ENCODE measurements around the gene FOXQ1. TPM values are rescaled to one million over a fixed set of nuclear protein-coding genes. Genes with fewer than 3 reads are reported as not detected.

FOXQ1 gene
- total and polyA plus RNA-seq, 2 donors (not counting 3 experiments of a cell fraction or from before 2014, with no cell fraction given) = not detected

DNA sequence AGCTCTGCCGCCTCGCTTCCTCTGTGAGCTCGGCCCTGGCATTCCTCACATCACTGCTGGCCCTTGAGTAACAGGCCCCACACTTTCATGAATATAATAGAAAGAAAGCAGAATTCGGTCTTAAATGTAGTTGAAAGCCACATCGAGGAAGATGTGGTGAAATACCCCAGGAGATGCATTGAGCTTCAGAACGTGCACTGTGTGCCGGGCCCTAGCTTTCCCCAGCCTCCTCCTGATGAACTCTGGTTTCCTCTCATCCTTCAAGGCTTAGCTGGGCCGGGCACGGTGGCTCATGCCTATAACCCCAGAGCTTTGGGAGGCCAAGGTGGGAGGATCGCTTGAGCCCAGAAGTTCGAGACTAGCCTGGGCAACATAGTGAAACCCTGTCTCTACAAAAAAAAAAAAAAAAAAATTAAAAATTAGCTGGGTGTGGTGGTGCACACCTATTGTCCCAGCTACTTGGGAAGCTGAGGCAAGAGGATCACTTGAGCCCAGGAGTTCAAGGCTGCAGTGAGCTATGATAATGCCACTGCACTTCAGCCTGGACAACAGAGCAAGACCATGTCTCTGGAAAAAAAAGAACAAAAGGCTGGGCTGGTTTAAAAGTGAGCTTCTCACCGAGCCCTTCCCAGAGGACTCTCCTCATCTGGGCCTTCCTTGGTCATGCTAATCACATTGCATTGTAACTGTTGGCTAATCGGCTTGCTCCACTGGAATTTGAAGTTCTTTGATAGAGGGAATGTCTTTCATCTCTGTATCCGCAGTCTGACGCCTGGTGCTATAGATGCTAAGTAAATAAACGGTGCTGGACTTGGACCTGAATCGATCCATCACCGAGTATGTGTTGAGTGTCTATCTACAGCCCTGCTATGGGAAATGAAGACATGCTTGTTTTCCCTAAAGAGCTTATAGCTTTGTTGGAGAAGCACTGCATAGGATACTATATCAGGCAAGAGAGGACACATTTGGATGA, 43.8 kb upstream of the FOXQ1 start:
- Histone ChIP-seq H3K9me3 (replicated peaks; ENCODE audit: control insufficient read depth, insufficient read depth, low read length) (no peaks in the 10 kb centered on the region), H4K20me1 (replicated peaks; ENCODE audit: control insufficient read depth, extremely low read depth, insufficient read depth, low read length) (no peaks in the 10 kb centered on the region), H3K4me3 (replicated peaks in 1 of 3; ENCODE audit: insufficient read depth in 1 of 3, low read depth in 1 of 3, low read length in 3 of 3) (no peak overlapping the region), H3K4me1 (ENCODE audit: control insufficient read depth, extremely low read depth, insufficient read depth, low read length) (no peaks in the 10 kb centered on the region), H3K27ac (ENCODE audit: insufficient read depth, low read depth, low read length) (no peak overlapping the region), H3K9me1 (replicated peaks; ENCODE audit: control insufficient read depth, extremely low read depth, insufficient read depth, low read length) (no peaks in the 10 kb centered on the region), H3K79me2 (ENCODE audit: control insufficient read depth, insufficient read depth, low read length) (no peaks in the 10 kb centered on the region), H3K27me3 (ENCODE audit: control insufficient read depth in 2 of 2, insufficient read depth in 2 of 2, low read length in 2 of 2) (no peaks in the 10 kb centered on the region), H2AFZ (ENCODE audit: low read depth, low read length) (no peak overlapping the region), H3K9ac (replicated peaks; ENCODE audit: extremely low read depth, insufficient read depth, low read length) (no peak overlapping the region), H3K36me3 (ENCODE audit: control insufficient read depth in 2 of 2, extremely low read depth in 1 of 2, insufficient read depth in 2 of 2, low read length in 2 of 2) (no peaks in the 10 kb centered on the region), H3K4me2 (ENCODE audit: insufficient read depth, low read length) (no peak overlapping the region)
- BruUV-seq (replicated peaks) = no TSS peak
- no peak for FAIRE-seq
- TF ChIP-seq GATA2 (IDR thresholded peaks at IDR 0.05; ENCODE audit: insufficient read depth, insufficient read length, low read depth, low read length) = no peak
- TF ChIP-seq FOS (IDR thresholded peaks at IDR 0.05; ENCODE audit: borderline replicate concordance, insufficient read depth, low read length) = no peak
- TF ChIP-seq POLR2AphosphoS5 (IDR thresholded peaks at IDR 0.05; ENCODE audit: insufficient read depth, low read depth, low read length) = no peak
- TF ChIP-seq JUN (IDR thresholded peaks at IDR 0.05; ENCODE audit: borderline replicate concordance, insufficient read depth, insufficient read length, low read depth) = no peak
- POLR2A ChIA-PET = no interaction called here
- no peak for DNase-seq (ENCODE audit: low read depth, low spot score)
- dilution Hi-C loops (cut with MboI; ENCODE audit: extremely low pct_ligation_motif_present, low sequenced_read_pairs) (no loop called here), intact Hi-C loops (cut with micrococcal nuclease) (no loop called here)
- CTCF ChIA-PET = no interaction called here

DNA sequence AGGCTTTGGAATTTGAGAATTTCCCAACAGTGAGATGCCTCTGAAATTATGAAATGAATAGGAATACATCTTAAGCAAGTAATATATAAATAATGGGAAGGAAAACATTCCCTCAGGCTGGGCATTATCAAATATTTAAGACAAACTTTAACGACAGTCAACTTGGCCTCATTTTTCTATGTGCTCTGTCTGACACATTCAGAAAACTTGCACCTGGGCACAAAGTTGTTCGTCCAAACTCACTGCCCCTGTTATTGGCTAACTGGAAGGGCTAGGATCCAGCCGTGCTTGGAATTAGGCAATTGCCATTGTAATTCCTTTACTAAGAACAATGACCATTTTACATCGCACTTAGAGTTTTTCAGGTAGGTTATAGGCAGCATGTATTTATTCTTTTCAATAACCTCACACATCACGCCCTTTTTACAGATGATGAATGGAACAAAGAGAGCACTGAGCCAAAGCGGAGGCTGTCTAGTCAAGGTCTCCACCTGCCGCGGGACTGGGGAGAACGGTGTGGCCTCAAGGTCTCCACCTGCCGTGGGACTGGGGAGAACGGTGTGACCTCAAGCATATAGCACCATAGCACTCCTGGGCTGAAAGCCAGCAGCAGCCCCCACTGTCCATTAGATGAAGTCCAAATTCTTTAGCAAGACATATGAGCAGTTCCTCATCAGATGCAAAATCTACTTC, 40.7 kb upstream of the FOXQ1 start:
- intact Hi-C loops (cut with micrococcal nuclease) (no loop called here), dilution Hi-C loops (cut with MboI; ENCODE audit: extremely low pct_ligation_motif_present, low sequenced_read_pairs) (no loop called here)
- no peaks in the 10 kb centered on the region for H3K4me1 ChIP-seq (ENCODE audit: control insufficient read depth, extremely low read depth, insufficient read depth, low read length)
- no peak overlapping the region for H3K9ac ChIP-seq (replicated peaks; ENCODE audit: extremely low read depth, insufficient read depth, low read length)
- CTCF ChIA-PET = no interaction called here
- BruUV-seq (replicated peaks) = no TSS peak
- no peaks in the 10 kb centered on the region for H4K20me1 ChIP-seq (replicated peaks; ENCODE audit: control insufficient read depth, extremely low read depth, insufficient read depth, low read length)
- POLR2A ChIA-PET = no interaction called here
- H3K9me1 ChIP-seq (replicated peaks; ENCODE audit: control insufficient read depth, extremely low read depth, insufficient read depth, low read length) = no peaks in the 10 kb centered on the region
- no peak overlapping the region for H3K27ac ChIP-seq (ENCODE audit: insufficient read depth, low read depth, low read length)
- H3K36me3 ChIP-seq (ENCODE audit: control insufficient read depth in 2 of 2, extremely low read depth in 1 of 2, insufficient read depth in 2 of 2, low read length in 2 of 2) = no peaks in the 10 kb centered on the region
- TF ChIP-seq MYC (IDR thresholded peaks at IDR 0.05; ENCODE audit: low read depth, low read length) (no peak), FOS (IDR thresholded peaks at IDR 0.05; ENCODE audit: borderline replicate concordance, insufficient read depth, low read length) (no peak), GATA2 (IDR thresholded peaks at IDR 0.05; ENCODE audit: insufficient read depth, insufficient read length, low read depth, low read length) (no peak), JUN (IDR thresholded peaks at IDR 0.05; ENCODE audit: borderline replicate concordance, insufficient read depth, insufficient read length, low read depth) (no peak), POLR2A (IDR thresholded peaks at IDR 0.05; ENCODE audit: low read depth, low read length) (no peak), EZH2 (IDR thresholded peaks at IDR 0.05; ENCODE audit: borderline replicate concordance, low read depth, low read length, severe bottlenecking) (no peak), POLR2AphosphoS5 (IDR thresholded peaks at IDR 0.05; ENCODE audit: insufficient read depth, low read depth, low read length) (no peak)
- TF ChIP-seq, protein P1, sequence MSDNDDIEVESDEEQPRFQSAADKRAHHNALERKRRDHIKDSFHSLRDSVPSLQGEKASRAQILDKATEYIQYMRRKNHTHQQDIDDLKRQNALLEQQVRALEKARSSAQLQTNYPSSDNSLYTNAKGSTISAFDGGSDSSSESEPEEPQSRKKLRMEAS (IDR thresholded peaks at IDR 0.05; ENCODE audit: insufficient read depth, insufficient read length) = no peak
- TF ChIP-seq, protein P2, sequence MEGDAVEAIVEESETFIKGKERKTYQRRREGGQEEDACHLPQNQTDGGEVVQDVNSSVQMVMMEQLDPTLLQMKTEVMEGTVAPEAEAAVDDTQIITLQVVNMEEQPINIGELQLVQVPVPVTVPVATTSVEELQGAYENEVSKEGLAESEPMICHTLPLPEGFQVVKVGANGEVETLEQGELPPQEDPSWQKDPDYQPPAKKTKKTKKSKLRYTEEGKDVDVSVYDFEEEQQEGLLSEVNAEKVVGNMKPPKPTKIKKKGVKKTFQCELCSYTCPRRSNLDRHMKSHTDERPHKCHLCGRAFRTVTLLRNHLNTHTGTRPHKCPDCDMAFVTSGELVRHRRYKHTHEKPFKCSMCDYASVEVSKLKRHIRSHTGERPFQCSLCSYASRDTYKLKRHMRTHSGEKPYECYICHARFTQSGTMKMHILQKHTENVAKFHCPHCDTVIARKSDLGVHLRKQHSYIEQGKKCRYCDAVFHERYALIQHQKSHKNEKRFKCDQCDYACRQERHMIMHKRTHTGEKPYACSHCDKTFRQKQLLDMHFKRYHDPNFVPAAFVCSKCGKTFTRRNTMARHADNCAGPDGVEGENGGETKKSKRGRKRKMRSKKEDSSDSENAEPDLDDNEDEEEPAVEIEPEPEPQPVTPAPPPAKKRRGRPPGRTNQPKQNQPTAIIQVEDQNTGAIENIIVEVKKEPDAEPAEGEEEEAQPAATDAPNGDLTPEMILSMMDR (IDR thresholded peaks at IDR 0.05; ENCODE audit: extremely low read depth in 1 of 2, insufficient read depth in 1 of 2, low read depth in 1 of 2, low read length in 2 of 2) = no peak
- H3K4me2 ChIP-seq (ENCODE audit: insufficient read depth, low read length) = no peak overlapping the region
- no peak overlapping the region for H3K4me3 ChIP-seq (replicated peaks in 1 of 3; ENCODE audit: insufficient read depth in 1 of 3, low read depth in 1 of 3, low read length in 3 of 3)
- no peak overlapping the region for H2AFZ ChIP-seq (ENCODE audit: low read depth, low read length)
- H3K9me3 ChIP-seq (replicated peaks; ENCODE audit: control insufficient read depth, insufficient read depth, low read length) = no peaks in the 10 kb centered on the region
- FAIRE-seq (no peak), DNase-seq (ENCODE audit: low read depth, low spot score) (no peak)
- no peaks in the 10 kb centered on the region for H3K79me2 ChIP-seq (ENCODE audit: control insufficient read depth, insufficient read depth, low read length)
- H3K27me3 ChIP-seq (ENCODE audit: control insufficient read depth in 2 of 2, insufficient read depth in 2 of 2, low read length in 2 of 2) = no peaks in the 10 kb centered on the region

All from endothelial cell of umbilical vein (primary cell).